Thoracic aorta (tissue), 2 donors: ENCODE measurements around the gene ZMYND8. TPM values are rescaled to one million over a fixed set of nuclear protein-coding genes. Genes with fewer than 3 reads are reported as not detected.

Experiments used
- ATAC-seq: fragments of 150-250 bp; one replicate; pipeline ENCODE4 v1.8.0; 2017; ENCODE audit warnings: low read depth; ENCODE audit not compliant: insufficient number of reproducible peaks, low FRiP score
- DNase-seq: peaks from one replicate; pipeline ENCODE4 v3.0.0-alpha.2; 2020; ENCODE audit warnings: low spot score
- H3K27ac ChIP-seq, 2 donors: fragments of 200-600 bp; sonication (generic); 1 replicate in 1 of 2; 2 replicates in 1 of 2; pipeline ENCODE4 v1.5.1; 2016; ENCODE audit warnings: mild to moderate bottlenecking in 2 of 2, moderate library complexity in 2 of 2
- H3K27me3 ChIP-seq: fragments of 200-600 bp; sonication (generic); replicated peaks from 2 replicates; pipeline ENCODE4 v1.6.0; 2016; ENCODE audit warnings: mild to moderate bottlenecking; ENCODE audit not compliant: insufficient read depth
- H3K36me3 ChIP-seq: fragments of 200-600 bp; sonication (generic); one replicate; pipeline ENCODE4 v1.5.1; 2016
- H3K4me1 ChIP-seq, 2 donors: fragments of 200-600 bp; sonication (generic); 1 replicate in 1 of 2; 2 replicates in 1 of 2; pipeline versions ENCODE4 v1.5.1 to v1.6.0; 2016; ENCODE audit warnings: low read depth in 2 of 2, mild to moderate bottlenecking in 1 of 2; ENCODE audit not compliant: control insufficient read depth in 1 of 2
- H3K4me3 ChIP-seq: fragments of 200-600 bp; sonication (generic); 2 replicates; pipeline ENCODE4 v1.5.1; 2016; ENCODE audit warnings: mild to moderate bottlenecking
- H3K9me3 ChIP-seq: fragments of 200-600 bp; sonication (generic); 2 replicates; pipeline ENCODE4 v1.5.1; 2016
- total RNA-seq, 2 donors: library from RNA; depleted of rRNA; stranded (reverse); fragments of >200 nt; gene quantifications; one replicate each; pipeline versions ENCODE4 v1.1.0 to v1.2.3, GENCODE V29; 2016
- TF ChIP-seq, protein P1 (sequence below): fragments of 200-600 bp; sonication (generic); IDR thresholded peaks from one replicate; pipeline ENCODE4 v1.5.1; 2019; ENCODE audit warnings: antibody characterized with exemption

Gene ZMYND8
- total RNA-seq, 2 donors from 2014 or later = 17.9 to 27.2 TPM

DNA sequence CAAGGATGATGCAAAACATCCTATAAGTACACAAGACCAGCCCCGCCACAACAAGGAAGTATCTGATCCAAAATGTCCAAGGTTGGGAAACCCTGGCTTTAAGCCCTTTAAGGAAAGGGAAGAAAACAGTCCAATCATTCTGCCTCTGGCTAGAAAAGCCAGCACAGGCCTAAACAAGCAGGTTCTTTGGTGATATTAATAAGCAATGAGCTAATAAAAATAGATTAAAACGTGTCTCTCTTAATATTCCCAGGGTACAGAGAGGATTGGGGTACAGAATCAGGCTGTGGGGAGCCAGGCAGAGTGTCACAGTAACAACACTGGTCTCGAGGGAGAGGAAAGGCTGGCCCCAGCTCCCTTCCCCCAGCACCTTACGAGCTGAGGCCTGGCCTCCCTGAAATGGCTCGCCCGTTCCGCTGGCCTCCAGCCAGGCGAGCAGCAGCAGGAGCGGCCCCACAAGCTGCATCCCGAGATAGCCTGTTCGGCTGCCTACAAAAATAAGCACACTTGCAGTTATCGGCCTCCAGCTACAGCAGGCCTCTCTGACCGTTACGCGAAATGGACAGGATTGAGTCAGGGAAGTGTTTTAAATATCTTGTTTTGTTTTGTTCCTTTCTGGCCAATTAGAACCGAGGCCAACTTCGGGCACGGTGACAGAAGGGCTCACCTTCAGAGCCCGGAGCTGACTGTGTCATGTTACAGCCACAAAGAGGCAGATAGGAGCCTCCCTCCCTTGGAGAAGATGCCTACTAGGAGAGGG, 4.0 kb upstream of the ZMYND8 start:
- ATAC-seq (peak; percentile 62), DNase-seq (peak; percentile 70)
- Histone ChIP-seq H3K27me3 (no peaks in the 10 kb centered on the region), H3K9me3 (no peaks in the 10 kb centered on the region), H3K36me3 (no peaks in the 10 kb centered on the region), H3K4me3 (peak overlapping the region; percentile 40), H3K27ac (peak overlapping the region; percentile 97 to 100), H3K4me1 (peaks cover 55 to 73% of the 10 kb centered on the region in 2 donors)
- TF ChIP-seq, protein P1, sequence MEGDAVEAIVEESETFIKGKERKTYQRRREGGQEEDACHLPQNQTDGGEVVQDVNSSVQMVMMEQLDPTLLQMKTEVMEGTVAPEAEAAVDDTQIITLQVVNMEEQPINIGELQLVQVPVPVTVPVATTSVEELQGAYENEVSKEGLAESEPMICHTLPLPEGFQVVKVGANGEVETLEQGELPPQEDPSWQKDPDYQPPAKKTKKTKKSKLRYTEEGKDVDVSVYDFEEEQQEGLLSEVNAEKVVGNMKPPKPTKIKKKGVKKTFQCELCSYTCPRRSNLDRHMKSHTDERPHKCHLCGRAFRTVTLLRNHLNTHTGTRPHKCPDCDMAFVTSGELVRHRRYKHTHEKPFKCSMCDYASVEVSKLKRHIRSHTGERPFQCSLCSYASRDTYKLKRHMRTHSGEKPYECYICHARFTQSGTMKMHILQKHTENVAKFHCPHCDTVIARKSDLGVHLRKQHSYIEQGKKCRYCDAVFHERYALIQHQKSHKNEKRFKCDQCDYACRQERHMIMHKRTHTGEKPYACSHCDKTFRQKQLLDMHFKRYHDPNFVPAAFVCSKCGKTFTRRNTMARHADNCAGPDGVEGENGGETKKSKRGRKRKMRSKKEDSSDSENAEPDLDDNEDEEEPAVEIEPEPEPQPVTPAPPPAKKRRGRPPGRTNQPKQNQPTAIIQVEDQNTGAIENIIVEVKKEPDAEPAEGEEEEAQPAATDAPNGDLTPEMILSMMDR = no peak

DNA sequence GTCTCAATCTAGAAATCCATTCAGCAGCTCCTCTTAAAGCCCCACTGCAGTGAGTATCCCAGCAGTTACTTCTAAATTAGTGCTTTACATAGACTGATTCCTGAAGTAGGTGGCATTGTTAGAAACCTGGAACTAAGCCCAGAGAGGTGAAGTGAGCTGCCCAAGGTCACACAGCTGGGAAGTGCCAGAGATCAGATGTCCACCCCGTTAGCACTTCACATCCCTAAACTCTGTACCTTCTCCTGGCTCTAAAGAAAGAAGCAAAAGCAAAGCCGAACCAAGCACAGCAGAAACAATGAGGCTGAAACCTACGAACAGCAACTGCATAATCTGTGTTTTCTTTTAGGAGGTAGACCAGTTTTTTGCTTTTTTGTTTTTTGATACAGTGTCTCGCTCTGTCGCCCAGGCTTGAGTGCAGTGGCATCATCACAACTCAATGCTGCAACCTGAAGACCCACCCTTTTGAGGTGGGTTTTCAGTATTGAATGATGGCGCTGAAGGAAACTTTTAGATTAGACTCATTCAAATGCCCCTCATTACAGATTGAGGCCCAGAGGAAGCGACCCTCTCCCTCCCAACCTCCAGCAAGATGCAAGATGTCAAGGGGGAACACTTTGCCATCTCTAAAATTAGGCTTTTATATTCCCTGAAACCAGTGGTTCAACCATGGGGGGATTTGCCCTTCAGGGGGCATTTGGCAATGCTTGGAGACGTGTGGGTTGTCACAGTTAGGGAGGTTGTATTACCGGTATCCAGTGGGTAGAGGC, 3.2 kb upstream of the ZMYND8 start:
- Histone ChIP-seq H3K4me3 (no peak overlapping the region), H3K4me1 (peaks cover 63 to 80% of the 10 kb centered on the region in 2 donors), H3K9me3 (no peaks in the 10 kb centered on the region), H3K27ac (peak overlapping the region; percentile 97 to 100), H3K27me3 (no peaks in the 10 kb centered on the region), H3K36me3 (no peaks in the 10 kb centered on the region)
- ATAC-seq = no peak
- TF ChIP-seq, protein P1 = no peak
- DNase-seq = no peak

DNA sequence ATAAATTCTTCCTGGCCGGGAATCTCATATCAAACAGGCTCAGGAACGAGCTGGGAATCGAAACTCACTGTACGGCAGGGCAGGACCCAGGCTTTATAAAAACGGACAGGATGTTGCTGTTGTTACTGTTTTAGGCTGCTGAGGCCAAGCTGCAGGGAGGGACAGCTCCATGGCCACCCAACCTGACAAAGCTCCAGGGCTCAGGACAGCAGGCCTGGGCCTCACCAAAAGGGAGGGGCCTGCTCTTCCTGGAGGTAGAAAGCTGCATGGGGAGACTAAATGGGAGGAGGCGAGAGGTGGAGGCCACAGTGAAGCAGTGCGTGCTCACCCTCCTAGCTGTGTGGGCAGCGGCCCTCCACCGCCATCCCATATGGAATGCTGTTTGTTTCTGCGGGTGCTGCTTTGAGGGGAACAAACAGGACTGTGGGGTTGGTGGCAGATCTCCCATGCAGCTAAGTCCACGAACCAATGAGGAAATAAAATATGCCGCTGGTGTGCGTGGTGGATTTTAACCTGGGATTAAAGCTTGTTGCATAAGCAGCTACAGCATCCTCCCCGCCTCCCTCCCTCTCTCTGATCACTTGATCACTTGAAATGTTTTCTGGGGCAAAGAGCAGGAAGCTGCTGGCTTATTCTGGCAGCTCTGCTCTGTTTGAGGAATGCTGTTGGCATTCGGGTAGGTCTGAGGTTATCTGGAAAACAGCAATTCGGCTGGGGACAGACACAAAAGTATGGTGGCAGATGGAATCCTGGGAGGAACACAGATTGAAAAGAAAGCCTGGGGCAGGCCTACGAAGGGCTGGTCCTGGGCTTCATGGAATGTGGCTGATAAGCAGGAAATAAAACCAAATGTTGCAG, 2.4 kb upstream of the ZMYND8 start:
- Histone ChIP-seq H3K36me3 (no peaks in the 10 kb centered on the region), H3K4me1 (peaks cover 71 to 88% of the 10 kb centered on the region in 2 donors), H3K9me3 (no peaks in the 10 kb centered on the region), H3K27ac (peak overlapping the region; percentile 97 to 100), H3K27me3 (no peaks in the 10 kb centered on the region), H3K4me3 (peak overlapping the region; percentile 44)
- TF ChIP-seq, protein P1 = no peak
- DNase-seq (peak; percentile 73), ATAC-seq (peak; percentile 72)

DNA sequence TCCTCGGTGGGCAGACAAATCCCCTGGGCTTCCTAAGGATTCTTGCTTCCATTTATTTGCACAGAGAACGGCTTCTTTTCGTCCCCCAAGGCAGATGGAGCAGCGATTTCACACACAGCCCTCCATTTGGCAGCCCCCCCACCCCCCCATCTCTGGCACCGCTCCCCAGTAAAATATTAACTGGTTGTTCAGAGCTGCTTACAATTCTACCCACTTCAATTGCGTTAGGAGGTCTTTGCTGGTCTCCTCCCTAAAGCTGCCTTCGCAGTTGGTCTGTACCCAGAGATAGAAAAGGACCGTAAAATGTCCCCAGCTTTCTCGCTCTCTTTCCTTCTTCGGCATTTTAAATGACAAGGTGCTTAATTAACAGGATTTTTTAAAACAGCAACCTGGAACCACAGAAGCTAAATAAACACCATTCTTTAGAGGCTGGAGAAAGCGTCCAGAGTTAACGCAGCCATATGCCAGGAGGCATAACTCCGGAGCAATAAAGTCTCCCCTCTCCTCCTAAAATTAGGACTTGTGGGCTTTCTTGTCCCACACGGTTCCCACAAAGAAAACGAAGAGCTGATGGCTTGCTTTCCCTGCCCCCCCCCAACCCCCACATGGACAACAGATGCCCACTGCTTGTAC, 1.7 kb upstream of the ZMYND8 start:
- H3K9me3 ChIP-seq = no peaks in the 10 kb centered on the region
- H3K27me3 ChIP-seq = no peaks in the 10 kb centered on the region
- TF ChIP-seq, protein P1 = no peak
- ATAC-seq = no peak
- H3K4me3 ChIP-seq = peak overlapping the region; percentile 44
- H3K36me3 ChIP-seq = no peaks in the 10 kb centered on the region
- H3K4me1 ChIP-seq = peaks cover 79 to 96% of the 10 kb centered on the region in 2 donors
- DNase-seq = no peak
- H3K27ac ChIP-seq = peak overlapping the region; percentile 97 to 100
